HCT116 (cell line): Measurements from ENCODE around the gene HOXB1.

Source experiments
- CEBPB ChIP-seq: IDR thresholded peaks from 2 replicates; pipeline ENCODE4 v1.6.1; 2012; ENCODE audit warnings: low read depth
- ELF1 ChIP-seq: IDR thresholded peaks from 2 replicates; pipeline ENCODE4 v1.6.1; 2012; ENCODE audit warnings: low read depth, borderline replicate concordance
- EZH2 ChIP-seq: fragments of 200-600 bp; sonication (generic); IDR thresholded peaks from 2 replicates; pipeline ENCODE4 v1.6.1; 2017; ENCODE audit warnings: antibody characterized with exemption, mixed run types
- MAX ChIP-seq: IDR thresholded peaks from 2 replicates; pipeline ENCODE4 v1.6.1; 2012
- POLR2A ChIP-seq: IDR thresholded peaks from 2 replicates; pipeline ENCODE4 v1.7.0; 2011; ENCODE audit warnings: borderline replicate concordance; ENCODE audit not compliant: insufficient read depth, insufficient read length; ENCODE audit errors: extremely low read depth
- POLR2AphosphoS5 ChIP-seq: IDR thresholded peaks from 2 replicates; pipeline ENCODE4 v1.6.1; 2011; ENCODE audit warnings: mild to moderate bottlenecking, low read depth, low read length, moderate library complexity
- RAD21 ChIP-seq: IDR thresholded peaks from 2 replicates; pipeline ENCODE4 v1.6.1; 2012; ENCODE audit warnings: low read depth, mild to moderate bottlenecking
- REST ChIP-seq: IDR thresholded peaks from 2 replicates; pipeline ENCODE4 v1.6.1; 2012; ENCODE audit warnings: low read depth
- TCF7L2 ChIP-seq: IDR thresholded peaks from 2 replicates; pipeline ENCODE4 v1.7.0; 2011; ENCODE audit warnings: borderline replicate concordance, inconsistent platforms; ENCODE audit not compliant: insufficient read depth, insufficient read length; ENCODE audit errors: extremely low read depth
- YY1 ChIP-seq: IDR thresholded peaks from 2 replicates; pipeline ENCODE4 v1.6.1; 2011; ENCODE audit warnings: low read length, low read depth, moderate library complexity, mild to moderate bottlenecking; ENCODE audit not compliant: insufficient replicate concordance; ENCODE audit errors: extremely low read depth
- TF ChIP-seq, protein P1 (sequence below), 3 experiments: fragments of 200-600 bp in 1 of 3; sonication (generic) in 1 of 3; IDR thresholded peaks in 2 of 3; conservative IDR thresholded peaks in 1 of 3; 2 replicates each; pipeline ENCODE4 v1.5.1; 2012 to 2017; ENCODE audit warnings: low read depth in 2 of 3, low read length in 2 of 3, antibody characterized with exemption in 1 of 3, borderline replicate concordance in 1 of 3, control low read depth in 1 of 3, mild to moderate bottlenecking in 1 of 3, mixed read lengths in 1 of 3, mixed run types in 1 of 3, moderate library complexity in 1 of 3; ENCODE audit not compliant: insufficient read depth in 1 of 3
- TF ChIP-seq, protein P2 (sequence below): IDR thresholded peaks from 2 replicates; pipeline ENCODE4 v1.6.1; 2012

DNA sequence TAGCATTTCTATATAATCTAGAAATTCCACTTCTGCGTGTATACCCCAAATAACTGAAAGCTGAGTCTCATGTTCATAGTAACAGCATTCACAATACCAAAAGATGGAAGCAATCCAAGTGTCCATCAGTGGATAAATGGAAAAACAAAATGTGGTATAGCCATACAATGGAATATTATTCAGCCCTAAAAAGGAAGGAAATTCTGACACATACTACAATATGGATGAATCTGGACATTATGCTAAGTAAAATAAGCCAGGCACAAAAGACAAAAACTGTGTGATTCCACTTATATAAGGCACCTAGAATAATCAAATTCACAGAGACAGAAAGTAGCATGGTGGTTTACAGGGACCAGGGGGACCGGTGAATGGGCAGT, 20.4 kb downstream of the HOXB1 start:
- TF ChIP-seq, protein P1, sequence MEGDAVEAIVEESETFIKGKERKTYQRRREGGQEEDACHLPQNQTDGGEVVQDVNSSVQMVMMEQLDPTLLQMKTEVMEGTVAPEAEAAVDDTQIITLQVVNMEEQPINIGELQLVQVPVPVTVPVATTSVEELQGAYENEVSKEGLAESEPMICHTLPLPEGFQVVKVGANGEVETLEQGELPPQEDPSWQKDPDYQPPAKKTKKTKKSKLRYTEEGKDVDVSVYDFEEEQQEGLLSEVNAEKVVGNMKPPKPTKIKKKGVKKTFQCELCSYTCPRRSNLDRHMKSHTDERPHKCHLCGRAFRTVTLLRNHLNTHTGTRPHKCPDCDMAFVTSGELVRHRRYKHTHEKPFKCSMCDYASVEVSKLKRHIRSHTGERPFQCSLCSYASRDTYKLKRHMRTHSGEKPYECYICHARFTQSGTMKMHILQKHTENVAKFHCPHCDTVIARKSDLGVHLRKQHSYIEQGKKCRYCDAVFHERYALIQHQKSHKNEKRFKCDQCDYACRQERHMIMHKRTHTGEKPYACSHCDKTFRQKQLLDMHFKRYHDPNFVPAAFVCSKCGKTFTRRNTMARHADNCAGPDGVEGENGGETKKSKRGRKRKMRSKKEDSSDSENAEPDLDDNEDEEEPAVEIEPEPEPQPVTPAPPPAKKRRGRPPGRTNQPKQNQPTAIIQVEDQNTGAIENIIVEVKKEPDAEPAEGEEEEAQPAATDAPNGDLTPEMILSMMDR (IDR thresholded peaks at IDR 0.05 in 2 of 3, conservative IDR thresholded peaks at IDR 0.05 in 1 of 3; ENCODE audit: borderline replicate concordance in 1 of 3, insufficient read depth in 1 of 3, low read depth in 2 of 3, low read length in 2 of 3): no peak
- TF ChIP-seq EZH2 (no peak), POLR2A (no peak), REST (no peak), CEBPB (no peak), TCF7L2 (no peak), POLR2AphosphoS5 (no peak), YY1 (no peak), MAX (no peak), RAD21 (no peak), ELF1 (no peak)
- TF ChIP-seq, protein P2, sequence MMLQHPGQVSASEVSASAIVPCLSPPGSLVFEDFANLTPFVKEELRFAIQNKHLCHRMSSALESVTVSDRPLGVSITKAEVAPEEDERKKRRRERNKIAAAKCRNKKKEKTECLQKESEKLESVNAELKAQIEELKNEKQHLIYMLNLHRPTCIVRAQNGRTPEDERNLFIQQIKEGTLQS: no peak
